Measurements from ENCODE around the gene FGD2. TPM values are rescaled to one million over a fixed set of nuclear protein-coding genes. Genes with fewer than 3 reads are reported as not detected.

The FGD2 gene
- total RNA-seq, 4 donors from 2014 or later, result 11.6 to 34.5 (median 22.5) TPM

DNA sequence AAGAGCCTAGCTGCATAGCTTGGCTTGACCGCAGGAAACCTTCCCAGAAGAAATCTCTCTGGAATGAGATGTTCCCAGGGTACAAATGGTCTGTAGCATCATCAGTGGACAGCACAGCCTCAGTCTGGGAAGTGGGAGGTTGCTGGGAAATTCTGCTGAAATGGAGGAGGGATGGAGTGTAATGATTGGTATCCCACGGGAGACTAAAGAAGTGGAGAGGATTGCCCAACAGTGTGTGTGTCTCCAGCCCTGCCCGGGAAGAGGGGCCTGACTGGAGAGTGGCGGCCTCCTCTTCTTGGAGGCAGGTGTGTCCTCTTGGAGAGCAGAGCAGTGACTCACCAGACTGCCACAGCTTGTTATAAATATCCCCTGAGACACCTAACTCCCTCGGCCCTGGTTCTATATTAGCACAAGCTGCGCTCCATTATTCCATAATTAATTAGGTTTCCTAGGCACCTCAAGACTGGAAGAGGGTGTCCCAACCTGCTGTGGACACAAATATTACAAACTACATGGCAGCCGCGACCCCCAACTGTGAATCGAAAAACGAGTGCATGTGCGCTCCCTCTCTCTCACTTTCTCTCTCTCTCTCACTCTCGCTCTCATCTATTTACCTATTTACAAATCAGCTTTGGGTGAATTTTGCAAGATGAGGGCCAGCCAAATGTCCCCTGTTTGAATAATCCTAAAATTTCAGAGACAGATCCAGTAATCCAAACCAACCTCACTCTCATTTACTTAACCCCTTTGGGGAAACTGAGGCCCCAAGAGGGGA lies 68.8 kb downstream of the FGD2 start:
- 65% methylated on average over 7 to 11 of the region's 12 CpGs for WGBS, 2 donors (ENCODE audit: low coverage in 1 of 2)
- peak; percentile 74 for ATAC-seq
- no peaks in the 10 kb centered on the region for H3K36me3 ChIP-seq
- peak overlapping the region in 3 of 4 donors; percentile 14 to 39 (median 16) for H3K27ac ChIP-seq
- H3K4me1 ChIP-seq, result peaks cover 0 to 22% (median 8%) of the 10 kb centered on the region in 3 donors
- no peaks in the 10 kb centered on the region for H3K9me3 ChIP-seq
- no peak overlapping the region for H3K4me3 ChIP-seq
- no peaks in the 10 kb centered on the region for H3K27me3 ChIP-seq
- TF ChIP-seq POLR2AphosphoS5 (IDR thresholded peaks at IDR 0.05) (peak; percentile 75), CTCF (IDR thresholded peaks at IDR 0.05) (no peak)

DNA sequence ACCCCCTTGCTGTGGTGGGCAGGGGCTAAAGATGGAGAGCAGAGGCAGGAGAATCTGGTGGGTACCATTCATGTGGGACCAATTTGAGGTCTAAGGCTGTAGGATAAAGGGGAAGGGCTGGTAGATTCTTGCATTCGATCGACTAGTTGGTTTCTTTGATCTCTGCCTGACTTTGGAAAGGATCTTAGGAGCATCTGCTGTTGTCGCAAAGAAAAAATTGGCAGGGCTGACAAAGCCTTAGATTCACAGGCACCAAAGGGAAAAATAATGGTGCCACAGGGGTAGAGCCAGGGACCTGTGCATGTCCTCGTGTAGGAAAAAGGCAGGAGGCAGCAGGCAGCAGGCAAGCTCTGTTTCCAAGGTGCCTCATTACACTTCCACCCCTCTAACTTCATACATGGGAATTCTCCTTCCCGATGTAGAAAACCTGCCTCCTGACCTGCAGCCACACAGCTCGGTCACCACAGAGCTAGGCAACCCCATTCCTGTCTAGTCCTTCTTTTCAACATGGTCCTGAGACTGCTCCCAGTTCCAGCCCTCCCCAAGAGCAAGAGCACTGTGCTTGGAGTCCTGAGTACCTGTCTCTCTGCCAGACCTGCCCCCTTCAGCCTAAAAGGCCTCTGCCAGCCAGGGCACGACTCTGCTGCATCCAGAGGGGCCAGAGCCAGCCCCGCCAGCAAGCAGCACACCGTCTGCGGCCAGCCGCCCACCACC lies 71.9 kb downstream of the FGD2 start:
- Histone ChIP-seq H3K27ac (peak overlapping the region in 3 of 4 donors; percentile 47 to 73 (median 70)), H3K36me3 (no peaks in the 10 kb centered on the region), H3K4me3 (no peak overlapping the region), H3K4me1 (peaks cover 0 to 22% (median 8%) of the 10 kb centered on the region in 3 donors), H3K27me3 (no peaks in the 10 kb centered on the region), H3K9me3 (no peaks in the 10 kb centered on the region)
- ATAC-seq, result no peak
- WGBS, 2 donors (ENCODE audit: low coverage in 1 of 2), result 57 to 65% methylated on average over 3 to 6 of the region's 11 CpGs
- no peak for TF ChIP-seq EP300 (IDR thresholded peaks at IDR 0.05)
- no peak for TF ChIP-seq CTCF (IDR thresholded peaks at IDR 0.05)
- no peak for TF ChIP-seq POLR2A (IDR thresholded peaks at IDR 0.05)
- no peak for TF ChIP-seq POLR2AphosphoS5 (IDR thresholded peaks at IDR 0.05)

DNA sequence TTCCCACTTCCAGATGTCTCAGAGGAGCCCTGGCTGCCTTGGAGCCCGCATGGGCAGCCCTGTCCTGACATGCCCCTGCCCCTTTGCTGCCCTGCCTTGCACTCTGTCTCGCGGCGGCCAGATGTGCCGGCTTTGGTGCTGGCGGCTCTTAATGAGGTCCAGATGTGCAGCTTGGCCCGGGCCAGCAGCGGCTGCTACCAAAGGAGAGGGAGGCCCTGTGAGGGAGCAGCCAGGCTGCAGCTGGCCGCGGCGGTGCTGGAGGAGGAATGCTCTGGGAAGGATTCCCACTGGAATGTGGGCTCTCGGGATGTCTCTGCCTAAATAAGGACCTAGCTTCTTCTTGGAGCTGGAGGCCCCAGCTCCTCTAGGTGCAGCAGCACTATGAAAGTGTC lies 72.4 kb downstream of the FGD2 start:
- Histone ChIP-seq H3K27ac (peak overlapping the region in 3 of 4 donors; percentile 47 to 73 (median 70)), H3K4me3 (no peak overlapping the region)

More for the DNA sequence above, 72.4 kb downstream of the FGD2 start:
- Histone ChIP-seq H3K4me1 (peaks cover 0 to 22% (median 8%) of the 10 kb centered on the region in 3 donors), H3K36me3 (no peaks in the 10 kb centered on the region), H3K9me3 (no peaks in the 10 kb centered on the region), H3K27me3 (no peaks in the 10 kb centered on the region)
- peak; percentile 92 for ATAC-seq
- WGBS, 2 donors (ENCODE audit: low coverage in 1 of 2), result no CpG with 5 or more reads among the region's 12 CpGs
- TF ChIP-seq POLR2AphosphoS5 (IDR thresholded peaks at IDR 0.05) (peak; percentile 83), EP300 (IDR thresholded peaks at IDR 0.05) (no peak)

Other genes with a start within 250 kb of the FGD2 start
- gene CPNE5, start 166.2 kb upstream of the FGD2 start, total RNA-seq, result 1 to 10 TPM in 2 of 4 donors, under 1 TPM in 2; 0.42 to 2.3 (median 1.5) TPM
- 10 to 100 TPM; 13.5 to 28.5 (median 24.0) TPM for gene PPIL1, start 130.9 kb upstream of the FGD2 start, total RNA-seq
- 10 to 100 TPM; 62.1 to 73.8 (median 69.8) TPM for gene C6orf89, start 119.7 kb upstream of the FGD2 start, total RNA-seq
- gene PI16, start 50.9 kb upstream of the FGD2 start, total RNA-seq, result 10 to 100 TPM; 21.6 to 53.5 (median 44.9) TPM
- 100 to 1,000 TPM; 185 to 242 (median 199) TPM for gene MTCH1, start 19.5 kb upstream of the FGD2 start, total RNA-seq
- 10 to 100 TPM; 19.0 to 63.8 (median 21.8) TPM for gene PIM1, start 164.5 kb downstream of the FGD2 start, total RNA-seq